Measurements from ENCODE around the gene GLTPD2.
"Not testable (repeated sequence)": the region's sequence is repeated elsewhere in the genome, so short reads cannot be mapped to it uniquely, and the experiment has no call there.

Gene GLTPD2

DNA sequence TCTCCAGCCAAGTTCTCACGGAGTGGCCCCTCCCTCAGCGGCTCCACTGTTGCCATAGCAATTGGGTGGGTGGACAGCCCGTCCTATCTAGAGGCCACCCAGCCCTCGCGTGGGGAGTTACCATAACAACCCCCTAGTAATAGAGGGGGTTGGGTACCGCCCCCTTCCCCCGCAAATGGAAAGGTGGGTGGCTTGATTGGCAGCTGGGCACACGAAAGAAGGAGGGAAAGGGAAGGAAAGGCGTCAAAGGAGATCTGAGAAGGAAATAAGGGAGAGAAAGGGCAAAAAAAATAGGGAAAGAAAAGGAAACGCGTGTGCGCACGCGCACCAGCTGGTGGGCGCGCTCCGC lies 44.0 kb downstream of the GLTPD2 start:
- Histone ChIP-seq H3K4me3 (ENCODE audit: control insufficient read depth in 1 of 7, extremely low read depth in 1 of 7, insufficient read depth in 4 of 7, low read depth in 2 of 7, low read length in 6 of 7) (peak overlapping the region; percentile 65 to 87 (median 81)), H3K27ac (ENCODE audit: insufficient read depth in 1 of 2, low read depth in 1 of 2, low read length in 2 of 2, poor library complexity in 1 of 2, severe bottlenecking in 2 of 2) (peak overlapping the region in 1 of 2 experiments; percentile 76), H3K4me1 (ENCODE audit: control extremely low read depth in 1 of 4, control insufficient read depth in 4 of 4, insufficient read depth in 4 of 4, low read length in 3 of 4) (peaks cover 4 to 22% (median 12%) of the 10 kb centered on the region in 4 experiments)
- H3K27me3 ChIP-seq (replicated peaks in 2 of 5; ENCODE audit: control insufficient read depth in 4 of 5, insufficient read depth in 5 of 5, low read length in 4 of 5); H3K36me3 ChIP-seq (ENCODE audit: control insufficient read depth in 4 of 4, insufficient read depth in 4 of 4, low read length in 3 of 4); CTCF ChIA-PET; DNase-seq; H3K9me3 ChIP-seq (ENCODE audit: control extremely low read depth in 1 of 5, control insufficient read depth in 4 of 5, insufficient read depth in 2 of 5, low read depth in 1 of 5, low read length in 4 of 5): not testable (repeated sequence)
- 0% methylated on average over 2 of the region's 17 CpGs for WGBS (ENCODE audit: insufficient coverage)
- POLR2A ChIA-PET = interaction anchor here (0.6 kb wide), 1 partner anchor 53 kb away, joined by 5 read pairs; no protein-coding TSS in a partner anchor

DNA sequence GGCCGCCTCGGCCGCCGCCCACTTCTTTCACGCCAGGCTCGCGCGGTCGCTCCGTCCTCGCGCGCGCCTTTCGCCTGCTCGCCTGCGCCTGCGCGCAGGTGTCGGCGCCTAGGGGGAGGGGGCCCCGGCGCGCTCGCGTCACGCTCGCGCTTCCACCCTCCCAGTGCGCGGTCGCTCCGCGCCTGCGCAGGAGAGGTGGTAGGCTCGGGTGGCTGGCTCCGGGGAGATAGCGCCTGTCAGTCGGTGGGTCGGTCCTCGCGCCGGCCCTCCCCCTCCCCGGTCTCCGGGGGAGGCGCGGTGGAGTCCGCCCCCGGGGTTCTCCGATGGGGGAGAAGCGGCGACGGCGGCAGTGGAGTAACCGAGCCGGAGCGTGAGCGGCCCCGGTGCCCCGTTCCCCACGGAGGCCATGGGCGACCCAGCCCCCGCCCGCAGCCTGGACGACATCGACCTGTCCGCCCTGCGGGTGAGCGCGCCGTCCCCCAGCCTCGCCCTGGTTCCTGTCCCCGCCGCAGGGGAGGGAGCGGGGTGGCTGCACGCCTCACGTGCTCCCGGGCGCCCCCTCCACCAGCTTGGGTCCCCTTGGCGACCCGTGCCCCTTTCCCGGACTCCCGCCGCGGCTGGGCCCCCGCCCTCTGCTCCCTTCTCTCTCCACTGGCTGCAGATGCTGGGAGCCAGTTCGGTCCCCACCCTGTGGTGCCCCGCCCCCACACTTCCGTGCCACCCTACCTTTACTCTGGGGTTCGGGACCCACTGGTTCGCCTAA lies 44.6 kb downstream of the GLTPD2 start, which contains the start of gene MINK1:
TSS of gene MINK1 (plus strand) at position 163 of the 763 bp plus-strand sequence. CDS start at position 407, 244 bp downstream.
- Histone ChIP-seq H3K27me3 (replicated peaks in 2 of 5; ENCODE audit: control insufficient read depth in 4 of 5, insufficient read depth in 5 of 5, low read length in 4 of 5) (peaks cover 0 to 2% (median 0%) of the 10 kb centered on the region in 5 experiments), H3K27ac (ENCODE audit: insufficient read depth in 1 of 2, low read depth in 1 of 2, low read length in 2 of 2, poor library complexity in 1 of 2, severe bottlenecking in 2 of 2) (peak within 1 kb of the TSS in 1 of 2 experiments; percentile 76), H3K4me3 (ENCODE audit: control insufficient read depth in 1 of 7, extremely low read depth in 1 of 7, insufficient read depth in 4 of 7, low read depth in 2 of 7, low read length in 6 of 7) (peak within 1 kb of the TSS; percentile 65 to 87 (median 81)), H3K4me1 (ENCODE audit: control extremely low read depth in 1 of 4, control insufficient read depth in 4 of 4, insufficient read depth in 4 of 4, low read length in 3 of 4) (peaks cover 4 to 22% (median 12%) of the 10 kb centered on the region in 4 experiments), H3K36me3 (ENCODE audit: control insufficient read depth in 4 of 4, insufficient read depth in 4 of 4, low read length in 3 of 4) (peaks cover 0 to 7% (median 5%) of the 10 kb centered on the region in 4 experiments), H3K9me3 (ENCODE audit: control extremely low read depth in 1 of 5, control insufficient read depth in 4 of 5, insufficient read depth in 2 of 5, low read depth in 1 of 5, low read length in 4 of 5) (no peaks in the 10 kb centered on the region)
- peak; percentile 90 to 95 (median 94) for DNase-seq
- CTCF ChIA-PET = interaction anchor here (1.1 to 1.5 kb wide), 3 partner anchors 14 to 47 kb away, joined by 3 to 4 read pairs (median 3); no protein-coding TSS in a partner anchor
- POLR2A ChIA-PET = interaction anchor here (0.6 kb wide), 1 partner anchor 53 kb away, joined by 5 read pairs; no protein-coding TSS in a partner anchor
- 0% methylated on average over 56 of the region's 91 CpGs for WGBS (ENCODE audit: insufficient coverage)

DNA sequence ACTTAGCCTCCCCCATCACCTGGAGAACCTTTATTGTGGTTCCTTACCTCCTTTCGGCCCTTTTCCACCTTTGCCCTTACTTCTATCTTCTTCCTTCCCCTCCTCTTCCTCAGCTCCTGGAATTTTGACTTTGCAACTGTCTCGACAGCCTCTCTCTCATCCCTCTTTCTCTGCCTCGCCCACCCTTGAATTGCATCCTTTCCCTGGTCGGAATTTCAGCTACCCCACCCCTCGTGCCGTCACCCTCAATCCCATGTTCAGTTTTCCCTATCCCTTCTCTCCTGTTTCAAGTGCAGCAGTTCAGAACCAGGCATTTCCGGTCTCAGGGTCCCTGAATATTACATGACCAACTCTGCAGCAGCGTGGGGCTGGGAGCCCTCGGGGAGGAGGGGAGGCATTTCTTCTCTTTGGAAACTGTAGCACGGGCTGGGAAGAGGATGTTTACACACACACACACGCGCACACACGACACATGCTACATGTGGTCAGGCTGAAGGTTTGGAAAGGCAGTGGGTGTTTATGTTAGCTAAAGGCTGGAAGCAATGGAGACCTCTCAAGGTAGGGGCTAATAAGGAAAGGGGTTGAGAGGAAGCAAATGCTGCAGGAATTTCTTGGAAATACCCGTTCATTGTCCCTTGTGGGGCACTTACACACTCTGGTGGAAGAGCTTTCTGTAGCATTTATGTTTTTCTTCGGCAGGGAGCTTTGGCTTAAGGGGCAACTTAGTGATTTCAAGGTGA lies 45.3 kb downstream of the GLTPD2 start:
- ChIA-PET POLR2A (no interaction called here), CTCF (interaction anchor here (0.6 to 1.5 kb wide), 4 partner anchors 13 to 211 kb away, joined by 3 to 4 read pairs (median 3); no protein-coding TSS in a partner anchor)
- H3K4me1 ChIP-seq (ENCODE audit: control extremely low read depth in 1 of 4, control insufficient read depth in 4 of 4, insufficient read depth in 4 of 4, low read length in 3 of 4) = peaks cover 4 to 22% (median 12%) of the 10 kb centered on the region in 4 experiments
- H3K27ac ChIP-seq (ENCODE audit: insufficient read depth in 1 of 2, low read depth in 1 of 2, low read length in 2 of 2, poor library complexity in 1 of 2, severe bottlenecking in 2 of 2) = peak overlapping the region in 1 of 2 experiments; percentile 76
- peak overlapping the region; percentile 65 to 87 (median 81) for H3K4me3 ChIP-seq (ENCODE audit: control insufficient read depth in 1 of 7, extremely low read depth in 1 of 7, insufficient read depth in 4 of 7, low read depth in 2 of 7, low read length in 6 of 7)
- H3K27me3 ChIP-seq (replicated peaks in 2 of 5; ENCODE audit: control insufficient read depth in 4 of 5, insufficient read depth in 5 of 5, low read length in 4 of 5) = no peaks in the 10 kb centered on the region
- WGBS (ENCODE audit: insufficient coverage) = 19% methylated on average over 6 of the region's 15 CpGs
- peak in 2 of 3 donors; percentile 22 to 36 for DNase-seq
- H3K36me3 ChIP-seq (ENCODE audit: control insufficient read depth in 4 of 4, insufficient read depth in 4 of 4, low read length in 3 of 4) = peaks cover 0 to 9% (median 5%) of the 10 kb centered on the region in 4 experiments
- H3K9me3 ChIP-seq (ENCODE audit: control extremely low read depth in 1 of 5, control insufficient read depth in 4 of 5, insufficient read depth in 2 of 5, low read depth in 1 of 5, low read length in 4 of 5) = no peaks in the 10 kb centered on the region

DNA sequence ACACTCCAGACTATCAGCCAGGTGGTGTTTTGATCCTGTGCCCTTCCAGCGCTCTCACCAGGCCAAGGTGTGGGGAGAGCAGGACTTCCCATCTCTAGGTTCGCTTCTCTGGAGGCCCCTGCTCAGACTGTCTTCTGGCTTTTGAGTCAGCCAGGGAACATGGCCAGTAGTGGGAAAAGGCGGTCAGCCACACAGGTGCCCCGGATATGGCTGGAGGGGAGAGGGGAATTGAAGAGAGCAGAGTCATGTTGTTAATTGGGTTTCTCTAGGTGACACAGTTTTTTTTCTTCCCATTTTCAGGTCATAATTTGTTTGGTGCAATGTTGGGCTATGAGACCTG lies 45.9 kb downstream of the GLTPD2 start:
- CTCF ChIA-PET = interaction anchor here (0.6 to 1.5 kb wide), 4 partner anchors 12 to 211 kb away, joined by 3 to 4 read pairs (median 3); no protein-coding TSS in a partner anchor
- H3K4me1 ChIP-seq (ENCODE audit: control extremely low read depth in 1 of 4, control insufficient read depth in 4 of 4, insufficient read depth in 4 of 4, low read length in 3 of 4) = peaks cover 4 to 22% (median 12%) of the 10 kb centered on the region in 4 experiments
- H3K36me3 ChIP-seq (ENCODE audit: control insufficient read depth in 4 of 4, insufficient read depth in 4 of 4, low read length in 3 of 4) = peaks cover 0 to 9% (median 5%) of the 10 kb centered on the region in 4 experiments
- no peak for DNase-seq
- H3K4me3 ChIP-seq (ENCODE audit: control insufficient read depth in 1 of 7, extremely low read depth in 1 of 7, insufficient read depth in 4 of 7, low read depth in 2 of 7, low read length in 6 of 7) = peak overlapping the region in 2 of 7 experiments; percentile 79 to 81
- WGBS (ENCODE audit: insufficient coverage) = 98% methylated on average over 4 of the region's 4 CpGs
- POLR2A ChIA-PET = no interaction called here
- H3K27me3 ChIP-seq (replicated peaks in 2 of 5; ENCODE audit: control insufficient read depth in 4 of 5, insufficient read depth in 5 of 5, low read length in 4 of 5) = no peaks in the 10 kb centered on the region
- peak overlapping the region in 1 of 2 experiments; percentile 12 for H3K27ac ChIP-seq (ENCODE audit: insufficient read depth in 1 of 2, low read depth in 1 of 2, low read length in 2 of 2, poor library complexity in 1 of 2, severe bottlenecking in 2 of 2)
- H3K9me3 ChIP-seq (ENCODE audit: control extremely low read depth in 1 of 5, control insufficient read depth in 4 of 5, insufficient read depth in 2 of 5, low read depth in 1 of 5, low read length in 4 of 5) = no peaks in the 10 kb centered on the region

DNA sequence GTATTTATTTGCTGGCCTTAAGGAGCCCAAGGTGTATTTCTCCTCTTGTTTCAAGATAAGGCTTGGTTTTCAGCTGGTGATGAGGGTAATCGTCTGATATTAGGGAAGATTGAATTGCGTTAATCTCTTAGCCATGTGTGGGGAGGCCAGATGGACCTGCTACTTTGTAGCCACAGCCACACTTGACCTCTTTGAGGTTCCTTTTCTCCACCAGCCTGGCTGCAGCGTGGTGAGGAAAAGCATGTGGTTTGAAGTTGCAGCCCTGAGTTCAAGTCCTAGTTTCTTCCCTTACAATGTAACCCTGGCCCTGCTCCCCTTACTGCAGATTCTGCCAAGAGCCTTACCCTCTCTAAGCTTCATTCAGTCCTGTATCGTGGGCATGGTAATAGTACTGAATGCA lies 47.5 kb downstream of the GLTPD2 start:
- Histone ChIP-seq H3K27ac (ENCODE audit: insufficient read depth in 1 of 2, low read depth in 1 of 2, low read length in 2 of 2, poor library complexity in 1 of 2, severe bottlenecking in 2 of 2) (no peak overlapping the region), H3K4me1 (ENCODE audit: control extremely low read depth in 1 of 4, control insufficient read depth in 4 of 4, insufficient read depth in 4 of 4, low read length in 3 of 4) (peaks cover 8 to 26% (median 20%) of the 10 kb centered on the region in 4 experiments), H3K4me3 (ENCODE audit: control insufficient read depth in 1 of 7, extremely low read depth in 1 of 7, insufficient read depth in 4 of 7, low read depth in 2 of 7, low read length in 6 of 7) (no peak overlapping the region), H3K9me3 (ENCODE audit: control extremely low read depth in 1 of 5, control insufficient read depth in 4 of 5, insufficient read depth in 2 of 5, low read depth in 1 of 5, low read length in 4 of 5) (no peaks in the 10 kb centered on the region), H3K27me3 (replicated peaks in 2 of 5; ENCODE audit: control insufficient read depth in 4 of 5, insufficient read depth in 5 of 5, low read length in 4 of 5) (no peaks in the 10 kb centered on the region), H3K36me3 (ENCODE audit: control insufficient read depth in 4 of 4, insufficient read depth in 4 of 4, low read length in 3 of 4) (peaks cover 0 to 9% (median 5%) of the 10 kb centered on the region in 4 experiments)
- WGBS (ENCODE audit: insufficient coverage) = no CpG with 5 or more reads among the region's 4 CpGs
- ChIA-PET CTCF (no interaction called here), POLR2A (interaction anchor here (0.6 kb wide), 1 partner anchor 30 kb away, joined by 3 read pairs; no protein-coding TSS in a partner anchor)
- no peak for DNase-seq

DNA sequence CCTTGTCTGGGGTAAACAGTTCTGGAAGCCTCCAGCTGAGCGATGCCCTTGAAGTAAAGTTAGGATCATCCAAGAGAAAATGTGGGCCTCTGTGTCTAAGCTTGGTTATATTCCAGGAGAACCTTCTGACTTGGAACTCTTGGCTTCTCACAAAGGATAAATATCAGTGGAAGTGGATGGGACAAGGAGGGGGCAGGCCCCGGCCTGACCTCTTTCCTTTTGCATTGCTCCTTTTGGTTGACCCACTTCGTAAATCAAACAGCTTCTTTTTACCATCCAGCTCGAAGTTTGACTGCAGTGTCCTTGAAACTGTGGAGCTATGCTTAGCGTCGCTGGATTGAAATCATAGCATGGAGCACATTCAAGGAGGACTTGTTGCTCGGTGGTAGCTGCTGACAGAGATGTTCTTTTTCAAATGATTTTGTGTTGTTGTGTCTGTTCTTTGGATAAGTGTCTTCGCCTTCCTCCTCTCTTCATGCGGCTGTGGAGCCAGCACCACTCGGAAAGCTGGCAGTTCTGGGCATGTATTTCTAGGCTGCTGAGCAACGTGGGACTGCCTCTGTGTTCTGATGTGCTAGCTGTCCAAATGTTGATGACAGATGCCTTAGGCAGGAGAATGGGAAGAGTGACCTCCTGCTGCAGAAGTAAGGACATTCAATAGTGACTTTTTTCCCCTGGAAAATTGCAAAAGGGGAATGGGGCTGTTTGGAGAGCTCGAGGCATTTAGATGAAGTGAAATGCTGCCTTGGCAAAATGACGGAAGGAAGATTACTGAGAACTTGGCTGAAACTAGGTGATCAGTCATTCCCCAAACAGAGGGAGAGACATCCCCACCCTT lies 48.9 kb downstream of the GLTPD2 start:
- POLR2A ChIA-PET = no interaction called here
- no peaks in the 10 kb centered on the region for H3K27me3 ChIP-seq (replicated peaks in 2 of 5; ENCODE audit: control insufficient read depth in 4 of 5, insufficient read depth in 5 of 5, low read length in 4 of 5)
- CTCF ChIA-PET = interaction anchor here (1.2 to 1.4 kb wide), 2 partner anchors 48 to 50 kb away, joined by 3 read pairs; no protein-coding TSS in a partner anchor
- H3K4me3 ChIP-seq (ENCODE audit: control insufficient read depth in 1 of 7, extremely low read depth in 1 of 7, insufficient read depth in 4 of 7, low read depth in 2 of 7, low read length in 6 of 7) = no peak overlapping the region
- no peak overlapping the region for H3K27ac ChIP-seq (ENCODE audit: insufficient read depth in 1 of 2, low read depth in 1 of 2, low read length in 2 of 2, poor library complexity in 1 of 2, severe bottlenecking in 2 of 2)
- H3K4me1 ChIP-seq (ENCODE audit: control extremely low read depth in 1 of 4, control insufficient read depth in 4 of 4, insufficient read depth in 4 of 4, low read length in 3 of 4) = peaks cover 8 to 26% (median 21%) of the 10 kb centered on the region in 4 experiments
- WGBS (ENCODE audit: insufficient coverage) = 97% methylated on average over 10 of the region's 13 CpGs
- H3K9me3 ChIP-seq (ENCODE audit: control extremely low read depth in 1 of 5, control insufficient read depth in 4 of 5, insufficient read depth in 2 of 5, low read depth in 1 of 5, low read length in 4 of 5) = no peaks in the 10 kb centered on the region
- H3K36me3 ChIP-seq (ENCODE audit: control insufficient read depth in 4 of 4, insufficient read depth in 4 of 4, low read length in 3 of 4) = peaks cover 0 to 9% (median 5%) of the 10 kb centered on the region in 4 experiments
- no peak for DNase-seq
